Adrenal gland (tissue), 5 donors: Measurements from ENCODE around the gene ADGRB3.

ENCODE experiments used
- CTCF ChIP-seq, 6 experiments: fragments of 450-650 bp in 4 of 6; fragments of 200-600 bp in 2 of 6; sonication (generic) in 1 of 6; IDR thresholded peaks; 1 replicate in 5 of 6; 2 replicates in 1 of 6; pipeline versions ENCODE4 v1.5.1 to v1.8.0; 2016 to 2021; ENCODE audit warnings: antibody characterized with exemption in 6 of 6, mild to moderate bottlenecking in 2 of 6, moderate library complexity in 1 of 6
- POLR2A ChIP-seq, 2 donors: fragments of 450-650 bp; IDR thresholded peaks; one replicate each; pipeline ENCODE4 v1.6.1; 2017; ENCODE audit warnings: antibody characterized with exemption in 2 of 2, mild to moderate bottlenecking in 2 of 2, moderate library complexity in 1 of 2
- donor health status: DM: no; HTN: no; CAD: no.

GRCh38 chr6:69391106-69391505, 756.0 kb downstream of the ADGRB3 start:
- TF ChIP-seq CTCF (IDR thresholded peaks at IDR 0.05): no peak
- TF ChIP-seq POLR2A (IDR thresholded peaks at IDR 0.05): no peak
